Measurements from ENCODE around the gene DUSP14.
"Not testable (repeated sequence)": the region's sequence is repeated elsewhere in the genome, so short reads cannot be mapped to it uniquely, and the experiment has no call there.

Gene DUSP14

GRCh38 chr17:37510056-37510455 is 20.4 kb downstream of the DUSP14 start:
- no peak overlapping the region for H3K9ac ChIP-seq
- no peak overlapping the region for H3K4me3 ChIP-seq (ENCODE audit: low read depth, low read length)
- no peaks in the 10 kb centered on the region for H3K9me3 ChIP-seq (ENCODE audit: control insufficient read depth, low read length)
- H3K36me3 ChIP-seq (ENCODE audit: control insufficient read depth, insufficient read depth, low read length): no peaks in the 10 kb centered on the region
- TF ChIP-seq CTCF (IDR thresholded peaks at IDR 0.05): no peak
- H3K27ac ChIP-seq: no peak overlapping the region
- no peak overlapping the region for H3K4me2 ChIP-seq (ENCODE audit: low read length)
- H2AFZ ChIP-seq: no peak overlapping the region
- H3K79me2 ChIP-seq: peaks cover 7% of the 10 kb centered on the region
- H3K4me1 ChIP-seq: no peaks in the 10 kb centered on the region
- no peaks in the 10 kb centered on the region for H3K27me3 ChIP-seq (ENCODE audit: control insufficient read depth, insufficient read depth, low read length)

GRCh38 chr17:37511642-37512041 is 22.0 kb downstream of the DUSP14 start:
- H3K9me3 ChIP-seq (ENCODE audit: control insufficient read depth, low read length); H3K4me3 ChIP-seq (ENCODE audit: low read depth, low read length); H2AFZ ChIP-seq; H3K9ac ChIP-seq; H3K27me3 ChIP-seq (ENCODE audit: control insufficient read depth, insufficient read depth, low read length); H3K4me2 ChIP-seq (ENCODE audit: low read length); H3K79me2 ChIP-seq; H3K36me3 ChIP-seq (ENCODE audit: control insufficient read depth, insufficient read depth, low read length); H3K4me1 ChIP-seq; H3K27ac ChIP-seq: not testable (repeated sequence)

GRCh38 chr17:37512442-37513068 is 22.9 kb downstream of the DUSP14 start:
- Histone ChIP-seq H3K4me1 (no peaks in the 10 kb centered on the region), H3K4me2 (ENCODE audit: low read length) (no peak overlapping the region), H3K4me3 (ENCODE audit: low read depth, low read length) (no peak overlapping the region), H3K36me3 (ENCODE audit: control insufficient read depth, insufficient read depth, low read length) (no peaks in the 10 kb centered on the region), H3K9ac (no peak overlapping the region), H3K27me3 (ENCODE audit: control insufficient read depth, insufficient read depth, low read length) (no peaks in the 10 kb centered on the region), H3K27ac (no peak overlapping the region), H2AFZ (no peak overlapping the region), H3K79me2 (peaks cover 7% of the 10 kb centered on the region), H3K9me3 (ENCODE audit: control insufficient read depth, low read length) (no peaks in the 10 kb centered on the region)
- TF ChIP-seq CTCF (IDR thresholded peaks at IDR 0.05): no peak

- H2AFZ ChIP-seq: no peak overlapping the region
- no peak overlapping the region for H3K9ac ChIP-seq
- no peaks in the 10 kb centered on the region for H3K4me1 ChIP-seq
- no peak overlapping the region for H3K4me2 ChIP-seq (ENCODE audit: low read length)
- H3K79me2 ChIP-seq: no peaks in the 10 kb centered on the region
- H3K4me3 ChIP-seq (ENCODE audit: low read depth, low read length): no peak overlapping the region
- H3K36me3 ChIP-seq (ENCODE audit: control insufficient read depth, insufficient read depth, low read length): no peaks in the 10 kb centered on the region
- H3K27me3 ChIP-seq (ENCODE audit: control insufficient read depth, insufficient read depth, low read length): no peaks in the 10 kb centered on the region
- H3K27ac ChIP-seq: no peak overlapping the region
- no peaks in the 10 kb centered on the region for H3K9me3 ChIP-seq (ENCODE audit: control insufficient read depth, low read length)
- TF ChIP-seq CTCF (IDR thresholded peaks at IDR 0.05): no peak
Measured at GRCh38 chr17:37513711-37514110, 24.0 kb downstream of the DUSP14 start.

GRCh38 chr17:37516127-37516571 is 26.5 kb downstream of the DUSP14 start:
- no peaks in the 10 kb centered on the region for H3K4me1 ChIP-seq
- TF ChIP-seq CTCF (IDR thresholded peaks at IDR 0.05): no peak
- no peak overlapping the region for H2AFZ ChIP-seq
- H3K4me2 ChIP-seq (ENCODE audit: low read length): no peak overlapping the region
- H3K27ac ChIP-seq: no peak overlapping the region
- H3K79me2 ChIP-seq: no peaks in the 10 kb centered on the region
- H3K9ac ChIP-seq: no peak overlapping the region
- H3K27me3 ChIP-seq (ENCODE audit: control insufficient read depth, insufficient read depth, low read length): no peaks in the 10 kb centered on the region
- no peak overlapping the region for H3K4me3 ChIP-seq (ENCODE audit: low read depth, low read length)
- no peaks in the 10 kb centered on the region for H3K9me3 ChIP-seq (ENCODE audit: control insufficient read depth, low read length)
- no peaks in the 10 kb centered on the region for H3K36me3 ChIP-seq (ENCODE audit: control insufficient read depth, insufficient read depth, low read length)

Data from parathyroid adenoma (tissue), 2 donors.